CD4-positive, CD25-positive, alpha-beta regulatory T cell (primary cell): ENCODE measurements around the gene CDC42BPA. TPM values are rescaled to one million over a fixed set of nuclear protein-coding genes. Genes with fewer than 3 reads are reported as not detected.

Experiments used
- ATAC-seq, 2 donors: fragments of 150-1000 bp; cut with Tn5 transposase; one replicate each; pipeline ENCODE4 v1.10.0; 2021; ENCODE audit warnings: low read depth in 2 of 2, moderate number of reproducible peaks in 2 of 2, moderate library complexity in 1 of 2
- DNase-seq, 3 donors: peaks; one replicate each; pipeline versions ENCODE4 v3.0.0 to v3.0.0-alpha.2; 2012 to 2022; ENCODE audit warnings: mixed read lengths in 1 of 3
- H3K27ac ChIP-seq: one replicate; pipeline ENCODE4 v1.7.0; 2013; ENCODE audit warnings: mild to moderate bottlenecking, low read length; ENCODE audit not compliant: insufficient read depth, poor library complexity, severe bottlenecking
- H3K27me3 ChIP-seq: one replicate; pipeline ENCODE4 v1.7.0; 2013; ENCODE audit warnings: low read length; ENCODE audit not compliant: control insufficient read depth, insufficient read depth
- H3K36me3 ChIP-seq: one replicate; pipeline ENCODE4 v1.7.0; 2013; ENCODE audit warnings: mild to moderate bottlenecking, low read length, moderate library complexity; ENCODE audit not compliant: control insufficient read depth, insufficient read depth
- H3K4me1 ChIP-seq: 2 replicates; pipeline ENCODE4 v1.7.0; 2013; ENCODE audit warnings: mild to moderate bottlenecking, low read length; ENCODE audit not compliant: insufficient read depth, control insufficient read depth, poor library complexity, severe bottlenecking
- H3K4me3 ChIP-seq: one replicate; pipeline ENCODE4 v1.7.0; 2013; ENCODE audit warnings: low read depth, mild to moderate bottlenecking, low read length, moderate library complexity
- H3K9me3 ChIP-seq, 2 experiments: 1 replicate in 1 of 2; 2 replicates in 1 of 2; pipeline ENCODE4 v1.7.0; 2013; ENCODE audit warnings: low read length in 2 of 2, mild to moderate bottlenecking in 1 of 2, moderate library complexity in 1 of 2; ENCODE audit not compliant: control insufficient read depth in 2 of 2
- H3K27ac Mint-ChIP-seq, 3 donors: one replicate each; pipeline ENCODE4 v1.8.0; 2020 to 2022; ENCODE audit warnings: mild to moderate bottlenecking in 3 of 3, mixed read lengths in 3 of 3, moderate library complexity in 2 of 3
- H3K27me3 Mint-ChIP-seq: one replicate; pipeline ENCODE4 v1.8.0; 2022; ENCODE audit warnings: mild to moderate bottlenecking, mixed read lengths
- H3K36me3 Mint-ChIP-seq: one replicate; pipeline ENCODE4 v1.8.0; 2020; ENCODE audit warnings: mixed read lengths
- H3K4me1 Mint-ChIP-seq, 4 donors: one replicate each; pipeline ENCODE4 v1.8.0; 2020 to 2022; ENCODE audit warnings: mixed read lengths in 4 of 4, mild to moderate bottlenecking in 1 of 4
- H3K4me3 Mint-ChIP-seq, 4 donors: one replicate each; pipeline ENCODE4 v1.8.0; 2020 to 2022; ENCODE audit warnings: mild to moderate bottlenecking in 4 of 4, mixed read lengths in 4 of 4, moderate library complexity in 3 of 4
- H3K9me3 Mint-ChIP-seq, 7 donors: one replicate each; pipeline ENCODE4 v1.8.0; 2020 to 2022; ENCODE audit warnings: mixed read lengths in 7 of 7, mild to moderate bottlenecking in 3 of 7, moderate library complexity in 2 of 7
- polyA plus RNA-seq, 4 donors: library from polyadenylated mRNA; unstranded; fragments of 300-500 nt; fragmentation: Illumina TruSeq; gene quantifications; one replicate each; pipeline ENCODE4 v1.2.3, GENCODE V29; 2021
- total RNA-seq: library from RNA; stranded (reverse); gene quantifications from one replicate; pipeline ENCODE4 v1.2.3, GENCODE V29; 2022

Gene CDC42BPA
- total and polyA plus RNA-seq, 5 donors from 2014 or later, result 0.06 to 1.5 (median 0.63) TPM

DNA sequence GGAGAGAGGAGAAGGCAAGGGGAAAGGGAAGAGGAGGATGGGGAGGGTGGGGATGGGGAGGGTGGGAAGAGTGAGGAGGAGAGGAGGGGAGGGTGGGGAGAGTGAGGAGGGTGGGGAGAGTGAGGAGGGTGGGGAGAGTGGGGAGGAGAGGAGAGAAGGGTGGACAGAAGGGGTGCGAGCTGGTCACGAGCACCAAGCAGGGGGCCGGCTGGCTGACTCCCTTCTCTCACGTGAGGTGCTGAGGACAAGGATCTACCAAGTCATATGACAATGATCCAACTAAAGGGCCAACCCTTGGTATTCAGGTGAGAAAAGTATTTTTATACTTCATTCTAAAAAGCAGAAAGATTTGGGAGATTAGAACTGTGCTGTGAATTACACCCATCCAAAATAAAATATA lies 326.4 kb downstream of the CDC42BPA start:
- H3K4me1 ChIP-seq, result peaks cover 38% of the 10 kb centered on the region
- H3K9me3 ChIP-seq, result no peaks in the 10 kb centered on the region
- H3K36me3 Mint-ChIP-seq, result peaks cover 1% of the 10 kb centered on the region
- H3K27me3 ChIP-seq, result no peaks in the 10 kb centered on the region
- H3K36me3 ChIP-seq, result peaks cover 3% of the 10 kb centered on the region
- H3K27me3 Mint-ChIP-seq, result no peaks in the 10 kb centered on the region
- peaks cover 22 to 50% (median 30%) of the 10 kb centered on the region in 4 donors for H3K4me1 Mint-ChIP-seq
- no peaks in the 10 kb centered on the region for H3K9me3 Mint-ChIP-seq
- ATAC-seq, result no peak
- no peak overlapping the region for H3K27ac ChIP-seq
- DNase-seq, result no peak
- no peak overlapping the region for H3K4me3 Mint-ChIP-seq
- no peak overlapping the region for H3K4me3 ChIP-seq
- no peak overlapping the region for H3K27ac Mint-ChIP-seq

DNA sequence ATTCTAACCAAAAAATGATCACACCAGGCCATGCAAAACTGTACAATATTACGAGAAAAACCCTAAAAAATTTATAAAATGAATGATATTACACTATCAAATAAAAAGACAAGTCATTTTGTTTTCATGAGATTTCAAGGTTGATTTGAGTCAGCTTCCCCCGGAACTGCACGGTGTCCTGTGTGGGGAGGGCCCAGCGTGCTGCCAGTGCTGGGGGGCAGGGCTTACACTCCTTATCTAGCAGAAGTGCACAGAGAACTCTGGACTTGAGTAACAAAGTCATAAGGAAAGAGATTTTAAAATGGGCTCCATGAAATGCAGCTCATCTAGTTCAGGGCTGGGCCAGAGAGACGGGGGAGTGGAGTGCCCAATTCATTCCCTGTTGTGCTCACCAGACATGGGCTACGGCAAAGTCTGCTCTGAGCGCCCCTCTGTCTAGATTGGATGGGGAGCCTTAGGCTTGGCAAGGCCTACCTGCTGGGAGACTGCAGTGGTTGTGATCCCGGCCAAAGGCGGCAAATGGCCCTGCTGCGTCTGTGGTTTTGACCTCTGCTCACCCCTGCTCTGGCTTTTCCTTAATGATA lies 328.1 kb downstream of the CDC42BPA start:
- peak overlapping the region; percentile 56 for H3K4me3 ChIP-seq

DNA sequence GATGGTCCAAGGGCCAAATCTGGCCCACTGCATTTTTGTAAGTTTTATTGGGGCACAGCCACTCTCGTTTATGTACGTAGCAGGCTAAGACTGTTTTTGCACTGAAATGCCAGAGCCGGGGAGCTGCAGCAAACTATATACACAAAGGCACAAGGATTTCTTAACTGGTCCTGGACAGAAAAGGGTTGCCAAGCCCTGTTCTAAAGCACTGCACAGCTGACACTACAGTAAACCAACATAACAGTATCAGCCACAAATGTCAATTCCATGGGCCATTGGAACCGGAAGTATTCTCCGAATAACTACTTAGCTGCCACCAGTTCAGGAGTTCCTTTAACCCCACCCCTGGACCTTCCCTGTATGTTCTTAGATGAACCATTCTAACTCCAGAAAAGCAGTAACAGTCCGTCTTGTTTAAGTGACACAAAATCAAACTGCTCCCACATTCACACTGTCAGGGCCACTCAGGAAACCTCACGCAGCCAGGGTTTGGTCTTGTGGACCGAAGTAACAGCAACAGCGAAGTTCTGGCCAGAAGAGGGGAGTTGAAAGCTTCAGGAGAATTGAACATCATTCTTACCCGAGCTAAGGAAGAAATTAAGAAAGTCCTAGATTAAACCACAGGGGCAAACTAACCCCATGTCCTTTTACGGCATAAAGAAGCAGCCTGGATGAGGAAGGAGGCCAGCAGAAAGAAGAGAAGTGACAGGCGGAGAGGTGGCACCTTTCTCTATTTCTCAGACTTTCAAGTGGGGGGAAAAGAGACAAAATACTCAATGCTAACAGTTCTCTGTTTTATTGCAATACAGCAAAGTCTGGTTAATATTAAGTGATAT lies 329.0 kb downstream of the CDC42BPA start:
- peak overlapping the region; percentile 62 for H3K27ac ChIP-seq
- no peaks in the 10 kb centered on the region for H3K9me3 ChIP-seq
- H3K4me3 Mint-ChIP-seq, result peak overlapping the region in 3 of 4 donors; percentile 44 to 78 (median 45)
- peaks cover 13% of the 10 kb centered on the region for H3K36me3 Mint-ChIP-seq
- peak in 1 of 3 donors; percentile 17 for DNase-seq
- peaks cover 34% of the 10 kb centered on the region for H3K4me1 ChIP-seq
- H3K36me3 ChIP-seq, result peaks cover 28% of the 10 kb centered on the region
- no peaks in the 10 kb centered on the region for H3K27me3 Mint-ChIP-seq
- peak overlapping the region; percentile 87 to 95 (median 90) for H3K27ac Mint-ChIP-seq
- no peaks in the 10 kb centered on the region for H3K27me3 ChIP-seq
- H3K9me3 Mint-ChIP-seq, result no peaks in the 10 kb centered on the region
- ATAC-seq, result no peak
- peaks cover 22 to 42% (median 25%) of the 10 kb centered on the region in 4 donors for H3K4me1 Mint-ChIP-seq
- H3K4me3 ChIP-seq, result peak overlapping the region; percentile 56

More for the DNA sequence above, 328.1 kb downstream of the CDC42BPA start:
- peaks cover 36% of the 10 kb centered on the region for H3K4me1 ChIP-seq
- Mint-ChIP-seq H3K27me3 (no peaks in the 10 kb centered on the region), H3K4me1 (peaks cover 22 to 45% (median 25%) of the 10 kb centered on the region in 4 donors), H3K36me3 (peaks cover 13% of the 10 kb centered on the region), H3K27ac (peak overlapping the region; percentile 87 to 95 (median 90)), H3K4me3 (peak overlapping the region; percentile 20 to 78 (median 34)), H3K9me3 (no peaks in the 10 kb centered on the region)
- peak; percentile 27 to 94 (median 54) for DNase-seq
- H3K9me3 ChIP-seq, result no peaks in the 10 kb centered on the region
- H3K36me3 ChIP-seq, result peaks cover 20% of the 10 kb centered on the region
- peak overlapping the region; percentile 62 for H3K27ac ChIP-seq
- no peaks in the 10 kb centered on the region for H3K27me3 ChIP-seq
- peak; percentile 94 to 96 for ATAC-seq

DNA sequence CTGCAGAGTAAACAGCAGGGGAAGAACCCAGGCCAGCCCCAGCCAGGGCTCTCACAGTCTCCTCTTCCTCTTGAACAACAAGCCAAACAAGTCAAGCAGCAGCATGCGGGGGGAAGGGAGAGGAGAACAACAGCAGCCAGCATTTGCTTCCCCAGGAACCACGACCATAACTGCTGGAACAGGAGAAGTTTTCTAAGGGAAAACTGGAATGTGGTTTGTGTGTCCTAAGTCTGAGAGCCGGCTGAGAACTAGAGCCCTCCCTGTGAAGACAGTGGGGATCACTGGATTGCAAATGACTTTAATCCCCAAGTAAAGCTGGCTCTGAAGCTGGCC lies 330.0 kb downstream of the CDC42BPA start:
- peak overlapping the region; percentile 62 for H3K27ac ChIP-seq
- H3K4me3 ChIP-seq, result peak overlapping the region; percentile 7
- Mint-ChIP-seq H3K36me3 (peaks cover 13% of the 10 kb centered on the region), H3K4me3 (peak overlapping the region in 1 of 4 donors; percentile 43), H3K27ac (peak overlapping the region; percentile 82 to 95 (median 90)), H3K9me3 (no peaks in the 10 kb centered on the region), H3K27me3 (no peaks in the 10 kb centered on the region), H3K4me1 (peaks cover 22 to 42% (median 25%) of the 10 kb centered on the region in 4 donors)
- H3K9me3 ChIP-seq, result no peaks in the 10 kb centered on the region
- peaks cover 32% of the 10 kb centered on the region for H3K36me3 ChIP-seq
- H3K4me1 ChIP-seq, result peaks cover 34% of the 10 kb centered on the region
- DNase-seq (peak in 1 of 3 donors; percentile 65), ATAC-seq (no peak)
- no peaks in the 10 kb centered on the region for H3K27me3 ChIP-seq

DNA sequence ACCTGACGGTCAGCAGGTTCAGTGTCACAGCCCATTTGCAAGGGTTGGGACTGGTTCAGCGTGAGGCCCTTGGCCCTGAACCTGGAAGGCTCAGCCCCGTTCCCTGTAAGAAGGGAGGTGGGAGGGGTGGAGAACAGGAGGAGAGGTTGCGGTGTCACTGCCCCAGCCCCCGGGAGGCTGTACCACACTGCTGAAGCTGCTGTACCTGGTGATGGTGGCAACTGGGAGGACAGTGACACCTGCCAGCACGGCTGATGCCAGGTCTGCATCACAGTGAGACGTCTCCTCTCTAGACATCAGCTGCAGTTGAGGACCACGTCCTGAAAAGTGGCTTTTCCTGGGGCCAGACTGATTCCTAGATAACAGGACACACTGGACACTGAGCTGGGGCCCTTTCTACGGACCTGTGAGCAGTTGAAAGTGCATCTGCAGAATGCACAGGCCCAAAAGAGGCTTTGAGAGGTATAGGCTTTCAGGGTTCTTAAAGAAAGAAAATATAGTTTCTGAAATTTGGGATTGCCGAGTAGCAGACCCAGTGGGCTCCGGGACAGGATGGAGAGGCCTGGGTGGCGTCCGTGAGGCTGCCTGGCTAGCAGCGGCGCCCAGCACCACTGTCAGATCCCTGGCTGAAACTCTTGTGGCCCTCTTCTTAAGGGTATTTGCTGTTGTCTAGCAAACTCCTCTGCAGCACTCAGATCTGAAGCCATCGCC lies 330.5 kb downstream of the CDC42BPA start:
- peak overlapping the region in 1 of 4 donors; percentile 43 for H3K4me3 Mint-ChIP-seq
- H3K27ac ChIP-seq, result peak overlapping the region; percentile 62
- H3K9me3 Mint-ChIP-seq, result no peaks in the 10 kb centered on the region
- H3K4me1 ChIP-seq, result peaks cover 34% of the 10 kb centered on the region
- H3K36me3 ChIP-seq, result peaks cover 34% of the 10 kb centered on the region
- no peaks in the 10 kb centered on the region for H3K27me3 Mint-ChIP-seq
- H3K36me3 Mint-ChIP-seq, result peaks cover 13% of the 10 kb centered on the region
- H3K4me1 Mint-ChIP-seq, result peaks cover 22 to 42% (median 25%) of the 10 kb centered on the region in 4 donors
- no peak for ATAC-seq
- H3K27me3 ChIP-seq, result no peaks in the 10 kb centered on the region
- peak overlapping the region; percentile 66 to 90 (median 82) for H3K27ac Mint-ChIP-seq
- no peak for DNase-seq
- H3K9me3 ChIP-seq, result no peaks in the 10 kb centered on the region
- no peak overlapping the region for H3K4me3 ChIP-seq

GRCh38 chr1:226987179-226987536 lies 331.1 kb downstream of the CDC42BPA start:
- no peaks in the 10 kb centered on the region for H3K27me3 Mint-ChIP-seq

GRCh38 chr1:226986496-226987178 lies 331.7 kb downstream of the CDC42BPA start:
- peaks cover 39% of the 10 kb centered on the region for H3K36me3 ChIP-seq

More at GRCh38 chr1:226987179-226987536, 331.1 kb downstream of the CDC42BPA start:
- ATAC-seq (no peak), DNase-seq (no peak)
- Mint-ChIP-seq H3K4me3 (no peak overlapping the region), H3K27ac (peak overlapping the region in 1 of 3 donors; percentile 78), H3K36me3 (peaks cover 13% of the 10 kb centered on the region), H3K9me3 (no peaks in the 10 kb centered on the region), H3K4me1 (peaks cover 22 to 42% (median 25%) of the 10 kb centered on the region in 4 donors)
- Histone ChIP-seq H3K36me3 (peaks cover 36% of the 10 kb centered on the region), H3K27me3 (no peaks in the 10 kb centered on the region), H3K27ac (no peak overlapping the region), H3K4me1 (peaks cover 34% of the 10 kb centered on the region), H3K4me3 (no peak overlapping the region), H3K9me3 (no peaks in the 10 kb centered on the region)

More at GRCh38 chr1:226986496-226987178, 331.7 kb downstream of the CDC42BPA start:
- Histone ChIP-seq H3K4me3 (no peak overlapping the region), H3K27ac (no peak overlapping the region), H3K9me3 (no peaks in the 10 kb centered on the region), H3K27me3 (no peaks in the 10 kb centered on the region), H3K4me1 (peaks cover 34% of the 10 kb centered on the region)
- Mint-ChIP-seq H3K4me1 (peaks cover 22 to 42% (median 25%) of the 10 kb centered on the region in 4 donors), H3K36me3 (peaks cover 13% of the 10 kb centered on the region), H3K27me3 (no peaks in the 10 kb centered on the region), H3K4me3 (no peak overlapping the region), H3K9me3 (no peaks in the 10 kb centered on the region), H3K27ac (peak overlapping the region in 2 of 3 donors; percentile 59 to 78)
- DNase-seq (no peak), ATAC-seq (no peak)
